Right kidney (tissue), 9 donors: ENCODE data around the gene ATP6V1F.

Experiments used
- DNase-seq: peaks from one replicate; pipeline ENCODE4 v3.0.0-alpha.2; 2016
- long read RNA-seq, 8 donors: transcript quantifications; one replicate each; lab custom pipeline, GENCODE V29; 2026

ATP6V1F gene
- long read RNA-seq, donor 1, transcript ATP6V1F-201 (2 exons, 704 nt) = major isoform, 570 of 755 reads
- long read RNA-seq, donor 1, partial matches to known transcripts = 177 of 755 reads
- long read RNA-seq, donor 1, other reads (novel, unspliced or antisense) = 5 of 755 reads
- long read RNA-seq, donor 2, transcript ATP6V1F-201 (2 exons, 704 nt) = major isoform, 271 of 371 reads
- long read RNA-seq, donor 2, partial matches to known transcripts = 100 of 371 reads
- long read RNA-seq, donor 2, other reads (novel, unspliced or antisense) = 0 of 371 reads
- long read RNA-seq, donor 3, transcript ATP6V1F-201 (2 exons, 704 nt) = major isoform, 185 of 185 reads
- long read RNA-seq, donor 3, partial matches to known transcripts = 0 of 185 reads
- long read RNA-seq, donor 3, other reads (novel, unspliced or antisense) = 0 of 185 reads
- long read RNA-seq, donor 4, transcript ATP6V1F-201 (2 exons, 704 nt) = major isoform, 299 of 299 reads
- long read RNA-seq, donor 4, partial matches to known transcripts = 0 of 299 reads
- long read RNA-seq, donor 4, other reads (novel, unspliced or antisense) = 0 of 299 reads
- long read RNA-seq, donor 5, transcript ATP6V1F-201 (2 exons, 704 nt) = major isoform, 433 of 589 reads
- long read RNA-seq, donor 5, partial matches to known transcripts = 148 of 589 reads
- long read RNA-seq, donor 5, other reads (novel, unspliced or antisense) = 7 of 589 reads
- long read RNA-seq, donor 6, transcript ATP6V1F-201 (2 exons, 704 nt) = major isoform, 311 of 316 reads
- long read RNA-seq, donor 6, partial matches to known transcripts = 0 of 316 reads
- long read RNA-seq, donor 6, other reads (novel, unspliced or antisense) = 5 of 316 reads
- long read RNA-seq, donor 7, transcript ATP6V1F-201 (2 exons, 704 nt) = major isoform, 443 of 450 reads
- long read RNA-seq, donor 7, partial matches to known transcripts = 0 of 450 reads
- long read RNA-seq, donor 7, other reads (novel, unspliced or antisense) = 5 of 450 reads
- long read RNA-seq, donor 8, transcript ATP6V1F-201 (2 exons, 704 nt) = major isoform, 297 of 298 reads
- long read RNA-seq, donor 8, partial matches to known transcripts = 0 of 298 reads
- long read RNA-seq, donor 8, other reads (novel, unspliced or antisense) = 0 of 298 reads

GRCh38 chr7:128862571-128863432 is at the start of gene ATP6V1F:
Gene ATP6V1F, plus strand, starts transcription at chr7:128862856. Its CDS starts 49 bp downstream, at chr7:128862905.
- DNase-seq = peak; percentile 92

DNA sequence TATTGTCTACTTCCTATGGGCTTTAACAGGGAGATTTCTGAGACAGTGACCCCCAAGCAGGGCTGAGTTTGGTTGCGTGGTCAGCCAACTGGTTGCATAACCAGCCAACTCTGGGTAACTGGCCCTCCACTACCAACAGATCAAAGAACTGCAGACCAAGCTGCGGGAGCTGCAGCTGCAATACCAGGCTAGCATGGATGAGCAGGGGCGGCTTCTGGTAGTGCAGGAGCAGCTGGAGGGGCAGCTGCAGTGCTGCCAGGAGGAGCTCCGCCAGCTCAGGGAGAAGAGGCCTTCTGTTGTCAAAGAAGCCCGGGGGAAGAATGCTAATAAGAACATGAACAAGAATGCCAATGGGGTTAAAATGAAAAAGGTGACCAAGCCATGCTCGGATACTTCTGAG is 48.2 kb upstream of the ATP6V1F start:
- no peak for DNase-seq

- no peak for DNase-seq
Measured at GRCh38 chr7:128815289-128815942, 47.2 kb upstream of the ATP6V1F start.

DNA sequence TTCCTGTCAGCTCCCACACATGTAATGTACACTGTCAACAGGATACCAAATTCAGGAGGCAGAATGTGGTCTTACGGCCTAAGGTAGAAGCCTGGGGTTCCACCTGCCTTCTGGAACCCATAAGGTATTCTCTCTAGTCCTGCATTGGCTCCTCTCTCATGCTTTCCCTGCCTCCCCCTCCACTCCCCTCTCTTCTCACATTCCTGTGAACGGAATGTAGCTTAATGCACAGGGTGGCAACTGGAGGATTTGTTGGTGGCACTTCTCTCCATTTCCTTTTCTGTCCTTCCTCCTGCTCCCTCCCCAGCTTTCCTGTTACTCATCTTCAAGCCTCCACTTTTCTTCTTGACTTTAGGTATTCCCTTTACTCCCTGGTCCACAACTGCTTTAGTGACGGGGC is 44.0 kb upstream of the ATP6V1F start:
- DNase-seq = no peak

DNA sequence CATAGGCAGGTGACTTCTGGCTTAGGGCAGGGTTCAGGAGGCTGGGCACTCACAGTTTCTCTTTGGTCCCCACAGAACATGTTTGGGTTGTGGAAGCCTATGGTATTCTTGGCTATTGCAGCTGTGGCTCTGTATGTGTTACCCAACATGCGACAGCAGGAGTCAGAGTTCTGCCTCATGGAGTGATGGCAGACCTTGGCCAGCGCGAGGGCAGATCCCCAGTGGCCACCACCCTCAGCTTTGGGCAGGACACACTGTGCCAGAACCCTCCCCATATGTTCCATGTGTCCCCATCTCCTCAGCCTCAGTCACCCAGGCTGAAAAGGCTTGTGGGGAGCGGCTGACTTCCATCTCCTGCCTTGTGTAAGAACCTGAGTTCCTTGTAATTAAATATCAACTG is 40.9 kb upstream of the ATP6V1F start:
- no peak for DNase-seq

DNA sequence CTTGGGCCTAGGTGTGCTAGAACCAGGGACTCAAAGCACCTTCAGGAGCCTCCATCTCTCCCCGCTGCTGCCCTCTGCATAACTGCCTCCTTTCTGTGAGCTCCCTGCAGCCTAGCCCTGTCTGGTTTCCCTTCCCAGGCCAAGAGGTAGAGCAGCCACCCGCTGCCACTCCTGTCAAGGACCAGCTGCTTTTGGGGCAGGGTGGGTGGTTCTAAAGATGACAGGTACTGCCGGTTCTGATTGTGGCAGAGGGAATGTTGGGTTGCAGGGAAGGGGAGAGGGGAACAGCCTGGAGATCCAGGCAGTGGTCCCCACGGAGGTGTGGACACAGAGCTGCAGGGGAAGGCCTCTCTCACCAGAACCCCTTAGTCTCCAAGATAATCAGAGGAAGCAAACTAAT is 36.1 kb upstream of the ATP6V1F start:
- no peak for DNase-seq

DNA sequence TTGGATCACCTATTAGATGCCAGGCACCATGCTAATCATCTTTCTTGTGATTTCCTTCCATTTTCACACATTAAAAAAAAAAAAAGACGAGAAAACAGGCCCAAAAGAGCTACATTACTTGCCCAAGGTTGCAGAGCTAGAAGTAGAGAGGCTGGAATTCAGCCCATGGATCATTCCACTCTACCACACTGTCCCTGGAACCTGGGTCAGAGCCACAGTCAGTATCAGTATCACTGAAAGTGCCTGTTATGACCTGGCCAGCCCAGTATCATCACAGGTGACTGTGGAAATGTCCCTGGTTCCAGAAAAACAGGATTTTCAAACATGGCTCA is 35.8 kb upstream of the ATP6V1F start:
- no peak for DNase-seq

- peak; percentile 26 for DNase-seq
Measured at GRCh38 chr7:128827248-128827958, 35.3 kb upstream of the ATP6V1F start.

DNA sequence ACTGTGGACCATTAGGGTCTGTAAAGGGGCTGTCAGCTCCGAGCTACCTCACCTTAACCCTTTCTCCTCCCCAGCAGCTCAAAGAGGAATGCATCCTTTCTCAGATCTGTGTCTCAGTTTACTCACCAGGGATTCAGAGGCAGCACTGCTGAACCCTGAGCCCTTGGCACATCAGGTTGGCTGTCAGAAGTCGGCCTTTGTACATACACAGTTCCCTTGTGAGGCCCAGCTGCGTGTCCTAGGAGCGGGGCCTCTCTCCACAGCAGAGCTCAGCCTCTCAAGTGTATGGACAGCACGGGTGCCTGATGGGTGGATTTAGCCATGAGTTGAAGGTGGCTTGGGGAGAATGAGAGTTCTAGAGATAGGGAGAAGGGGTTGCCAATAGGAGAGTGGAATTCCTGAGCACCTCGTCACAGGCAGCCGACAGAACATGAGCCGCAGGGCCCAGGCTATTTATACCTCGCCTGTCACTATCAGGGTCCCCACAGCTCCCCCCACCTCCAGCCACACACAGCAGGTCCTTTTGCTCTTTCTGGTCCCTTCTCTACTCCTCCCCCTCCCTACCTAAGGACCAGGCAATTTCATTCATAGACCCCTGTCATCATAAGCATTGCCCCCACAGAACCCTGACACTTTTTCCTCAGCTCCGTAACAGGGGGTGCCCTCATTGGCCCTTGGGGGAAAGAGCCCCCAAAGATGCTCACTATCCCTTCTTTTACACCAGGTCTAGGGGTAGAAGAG is 34.5 kb upstream of the ATP6V1F start:
- peak; percentile 27 for DNase-seq

GRCh38 chr7:128829391-128830166 is 33.1 kb upstream of the ATP6V1F start:
- DNase-seq = peak; percentile 56

DNA sequence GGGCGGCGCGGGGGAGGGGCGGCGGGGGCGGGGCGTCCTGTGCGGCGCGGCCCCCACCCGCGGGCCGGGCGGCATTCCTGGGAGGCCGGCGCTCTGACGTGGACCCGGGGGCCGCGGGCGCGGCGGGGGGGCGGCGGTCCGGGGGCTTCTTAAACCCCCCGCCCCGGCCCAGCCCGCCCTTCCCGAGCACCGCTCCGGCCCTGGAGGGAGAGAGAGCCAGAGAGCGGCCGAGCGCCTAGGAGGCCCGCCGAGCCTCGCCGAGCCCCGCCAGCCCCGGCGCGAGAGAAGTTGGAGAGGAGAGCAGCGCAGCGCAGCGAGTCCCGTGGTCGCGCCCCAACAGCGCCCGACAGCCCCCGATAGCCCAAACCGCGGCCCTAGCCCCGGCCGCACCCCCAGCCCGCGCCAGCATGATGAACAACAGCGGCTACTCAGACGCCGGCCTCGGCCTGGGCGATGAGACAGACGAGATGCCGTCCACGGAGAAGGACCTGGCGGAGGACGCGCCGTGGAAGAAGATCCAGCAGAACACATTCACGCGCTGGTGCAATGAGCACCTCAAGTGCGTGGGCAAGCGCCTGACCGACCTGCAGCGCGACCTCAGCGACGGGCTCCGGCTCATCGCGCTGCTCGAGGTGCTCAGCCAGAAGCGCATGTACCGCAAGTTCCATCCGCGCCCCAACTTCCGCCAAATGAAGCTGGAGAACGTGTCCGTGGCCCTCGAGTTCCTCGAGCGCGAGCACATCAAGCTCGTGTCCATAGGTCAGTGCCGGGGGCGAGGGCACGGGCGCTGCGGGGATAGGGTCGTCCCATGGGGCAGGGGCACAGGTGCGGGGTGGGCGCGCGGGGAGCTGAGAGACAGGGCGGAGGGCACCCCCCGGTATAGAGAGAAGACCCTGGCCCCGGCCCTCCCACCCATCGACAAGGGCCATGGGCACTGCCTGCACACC is 32.2 kb upstream of the ATP6V1F start, which contains the start of gene FLNC:
Gene FLNC, plus strand, starts transcription at position 176 of the 947 bp plus-strand sequence. Its CDS starts 232 bp downstream, at position 408.
- peak; percentile 79 for DNase-seq

DNA sequence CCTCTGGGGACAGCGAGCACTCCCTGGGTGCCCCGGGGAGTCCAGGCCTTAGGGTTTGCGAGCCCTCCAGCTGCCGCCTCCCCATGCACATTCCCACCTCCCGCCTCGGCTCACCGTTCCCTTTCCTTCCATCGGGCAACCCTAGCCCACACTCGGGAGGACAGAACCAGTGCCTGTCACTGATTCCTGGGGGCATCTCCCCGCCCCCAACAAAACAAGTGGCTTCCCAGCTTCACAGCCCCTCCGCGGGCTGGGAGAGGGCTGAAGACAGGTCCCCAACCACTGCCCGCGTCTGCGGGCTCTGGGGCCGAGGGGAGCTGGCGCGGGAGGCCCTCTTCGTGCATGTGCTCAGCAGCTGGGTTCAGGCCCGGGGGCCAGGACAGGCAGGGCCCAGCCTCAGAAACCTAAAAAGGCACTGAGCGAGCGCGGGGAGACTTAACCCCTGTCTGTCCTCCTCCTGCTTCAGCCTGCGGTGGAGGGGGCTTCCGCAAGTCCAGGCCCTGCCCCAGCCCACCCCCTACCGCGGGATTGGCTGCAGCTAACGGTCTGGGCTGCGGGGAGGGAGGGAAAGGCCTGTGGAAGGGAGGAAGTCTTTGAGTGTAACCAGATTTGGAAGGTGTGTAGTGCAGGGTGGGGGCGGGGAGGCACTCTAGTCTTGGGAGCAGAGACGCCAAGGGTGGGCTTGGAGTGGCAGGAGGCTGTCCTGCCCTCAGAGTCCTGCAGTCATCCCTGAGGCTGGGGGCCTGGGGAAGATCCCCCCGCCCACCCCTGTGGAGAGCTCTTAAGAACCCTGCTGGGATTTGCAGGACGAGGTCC is 31.3 kb upstream of the ATP6V1F start:
- DNase-seq = peak; percentile 83

- peak; percentile 65 for DNase-seq
Measured at GRCh38 chr7:128831994-128832879, 30.4 kb upstream of the ATP6V1F start.

- DNase-seq = peak; percentile 52
Measured at GRCh38 chr7:128832880-128833147, 29.8 kb upstream of the ATP6V1F start.

DNA sequence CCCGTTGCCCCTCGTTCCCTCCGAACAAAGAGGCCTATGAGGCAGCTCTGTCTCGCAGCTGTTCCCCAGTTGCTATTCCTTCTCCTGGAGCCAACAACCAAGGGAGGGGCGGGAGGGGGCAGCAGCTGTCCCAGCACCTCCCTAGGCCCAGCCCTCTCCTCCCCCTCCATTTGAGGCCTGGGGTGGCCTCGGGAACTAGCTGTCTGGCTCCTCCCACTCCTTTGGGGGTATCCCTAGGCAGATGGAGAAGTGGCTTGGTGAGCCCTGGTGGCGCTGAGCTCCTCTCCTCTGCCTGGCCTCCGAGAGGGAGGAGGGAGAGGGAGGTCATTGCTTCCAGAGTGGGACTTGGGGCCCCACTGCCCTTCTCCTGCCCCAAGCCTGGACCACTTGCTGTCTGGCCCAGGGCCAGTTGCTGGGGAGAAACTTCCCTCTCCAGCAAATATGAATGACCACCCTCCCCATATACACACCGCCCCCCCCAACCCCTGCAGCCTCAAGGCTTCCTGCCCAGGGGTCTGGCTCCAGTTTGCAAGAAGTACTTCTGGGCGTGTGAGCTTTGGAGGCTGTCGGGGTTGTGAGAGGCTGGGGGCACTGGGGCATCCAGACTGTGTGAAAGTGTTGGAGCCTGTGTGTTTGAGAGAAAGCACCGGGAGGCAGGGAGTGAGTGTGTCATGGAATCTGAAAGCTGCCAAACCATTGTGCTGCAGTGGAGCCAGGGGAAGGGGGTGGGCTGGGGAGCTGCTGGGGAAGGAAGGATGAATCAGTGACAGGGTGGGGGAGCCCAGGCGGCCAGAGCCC is 29.3 kb upstream of the ATP6V1F start:
- DNase-seq = peak; percentile 52
